ENCODE data around the gene KDF1. TPM values are rescaled to one million over a fixed set of nuclear protein-coding genes. Genes with fewer than 3 reads are reported as not detected.

The KDF1 gene
- total and polyA plus RNA-seq, 4 donors = 6.6 to 12.5 (median 8.8) TPM

GRCh38 chr1:27004471-27005165 lies 44.4 kb upstream of the KDF1 start:
- no peak for TF ChIP-seq CTCF (IDR thresholded peaks at IDR 0.05; ENCODE audit: control extremely low read depth, extremely low read depth)
- 61 to 81% methylated on average over 10 of the region's 10 CpGs for WGBS, 2 donors
- H3K36me3 ChIP-seq (ENCODE audit: control insufficient read depth in 4 of 4, insufficient read depth in 4 of 4, low read length in 4 of 4) = peaks cover 0 to 8% (median 0%) of the 10 kb centered on the region in 4 donors
- H3K9me3 ChIP-seq (ENCODE audit: control insufficient read depth in 4 of 4, insufficient read depth in 3 of 4, low read length in 3 of 4) = no peaks in the 10 kb centered on the region
- H3K9ac ChIP-seq (ENCODE audit: insufficient read depth in 1 of 2, low read length in 2 of 2) = no peak overlapping the region
- DNase-seq = peak; percentile 46 to 55 (median 54)
- H3K4me1 ChIP-seq (ENCODE audit: control insufficient read depth in 5 of 5, insufficient read depth in 5 of 5, low read length in 5 of 5) = peaks cover 3 to 37% (median 19%) of the 10 kb centered on the region in 5 donors
- H3K27ac ChIP-seq (ENCODE audit: low read depth in 1 of 2, low read length in 1 of 2) = peak overlapping the region in 1 of 2 donors; percentile 83
- no peak overlapping the region for H3K4me3 ChIP-seq
- H3K27me3 ChIP-seq (ENCODE audit: control insufficient read depth in 3 of 3, insufficient read depth in 3 of 3, low read length in 2 of 3) = no peaks in the 10 kb centered on the region
- ATAC-seq (ENCODE audit: insufficient read depth, low FRiP score) = no peak

- no peak for TF ChIP-seq CTCF (IDR thresholded peaks at IDR 0.05; ENCODE audit: control extremely low read depth, extremely low read depth)
- ATAC-seq (ENCODE audit: insufficient read depth, low FRiP score) (no peak), DNase-seq (no peak)
- 74 to 85% methylated on average over 7 of the region's 7 CpGs for WGBS, 2 donors
- H3K27ac ChIP-seq (ENCODE audit: low read depth in 1 of 2, low read length in 1 of 2) = peak overlapping the region in 1 of 2 donors; percentile 83
- no peaks in the 10 kb centered on the region for H3K27me3 ChIP-seq (ENCODE audit: control insufficient read depth in 3 of 3, insufficient read depth in 3 of 3, low read length in 2 of 3)
- peaks cover 3 to 34% (median 17%) of the 10 kb centered on the region in 5 donors for H3K4me1 ChIP-seq (ENCODE audit: control insufficient read depth in 5 of 5, insufficient read depth in 5 of 5, low read length in 5 of 5)
- H3K9ac ChIP-seq (ENCODE audit: insufficient read depth in 1 of 2, low read length in 2 of 2) = no peak overlapping the region
- H3K36me3 ChIP-seq (ENCODE audit: control insufficient read depth in 4 of 4, insufficient read depth in 4 of 4, low read length in 4 of 4) = peaks cover 0 to 8% (median 0%) of the 10 kb centered on the region in 4 donors
- no peak overlapping the region for H3K4me3 ChIP-seq
- H3K9me3 ChIP-seq (ENCODE audit: control insufficient read depth in 4 of 4, insufficient read depth in 3 of 4, low read length in 3 of 4) = no peaks in the 10 kb centered on the region
Observed at GRCh38 chr1:27003745-27004470, 43.6 kb upstream of the KDF1 start.

- ATAC-seq (ENCODE audit: insufficient read depth, low FRiP score) = no peak
- 29 to 46% methylated on average over 13 of the region's 13 CpGs for WGBS, 2 donors
- Histone ChIP-seq H3K9me3 (ENCODE audit: control insufficient read depth in 4 of 4, insufficient read depth in 3 of 4, low read length in 3 of 4) (no peaks in the 10 kb centered on the region), H3K27me3 (ENCODE audit: control insufficient read depth in 3 of 3, insufficient read depth in 3 of 3, low read length in 2 of 3) (peaks cover 0 to 1% (median 0%) of the 10 kb centered on the region in 3 donors), H3K9ac (ENCODE audit: insufficient read depth in 1 of 2, low read length in 2 of 2) (no peak overlapping the region), H3K4me3 (no peak overlapping the region), H3K36me3 (ENCODE audit: control insufficient read depth in 4 of 4, insufficient read depth in 4 of 4, low read length in 4 of 4) (peaks cover 0 to 8% (median 0%) of the 10 kb centered on the region in 4 donors), H3K4me1 (ENCODE audit: control insufficient read depth in 5 of 5, insufficient read depth in 5 of 5, low read length in 5 of 5) (peaks cover 3 to 34% (median 18%) of the 10 kb centered on the region in 5 donors), H3K27ac (ENCODE audit: low read depth in 1 of 2, low read length in 1 of 2) (peak overlapping the region in 1 of 2 donors; percentile 48)
- no peak for TF ChIP-seq CTCF (IDR thresholded peaks at IDR 0.05; ENCODE audit: control extremely low read depth, extremely low read depth)
- peak in 1 of 3 donors; percentile 41 for DNase-seq
Observed at GRCh38 chr1:27001570-27002360, 41.5 kb upstream of the KDF1 start.
